HG03442 (cell line): Measurements from ENCODE around the gene SMIM5.

ENCODE experiments used
- ATAC-seq: cut with Tn5 transposase; IDR thresholded peaks from one replicate; pipeline ENCODE4 v1.9.1; 2021; ENCODE audit warnings: mild to moderate bottlenecking, moderate library complexity; ENCODE audit not compliant: unreplicated experiment

Gene SMIM5

GRCh38 chr17:75639327-75639726, 6.1 kb downstream of the SMIM5 start:
- no peak for ATAC-seq

GRCh38 chr17:75639771-75640555, 6.7 kb downstream of the SMIM5 start:
- ATAC-seq: no peak

- no peak for ATAC-seq
Measured at GRCh38 chr17:75640556-75641119, 7.4 kb downstream of the SMIM5 start.

GRCh38 chr17:75641343-75641742, 8.1 kb downstream of the SMIM5 start:
- no peak for ATAC-seq

- no peak for ATAC-seq
Measured at GRCh38 chr17:75642182-75642783, 9.0 kb downstream of the SMIM5 start.

GRCh38 chr17:75642784-75643642, 9.8 kb downstream of the SMIM5 start:
- no peak for ATAC-seq

- no peak for ATAC-seq
Measured at GRCh38 chr17:75643643-75644017, 10.4 kb downstream of the SMIM5 start.

- ATAC-seq: no peak
Measured at GRCh38 chr17:75645501-75645888, 12.3 kb downstream of the SMIM5 start.

- ATAC-seq: no peak
Measured at GRCh38 chr17:75645889-75646637, 12.8 kb downstream of the SMIM5 start.

GRCh38 chr17:75646638-75646992, 13.4 kb downstream of the SMIM5 start:
- no peak for ATAC-seq

- ATAC-seq: no peak
Measured at GRCh38 chr17:75647061-75647460, 13.8 kb downstream of the SMIM5 start.

GRCh38 chr17:75647921-75648320, 14.7 kb downstream of the SMIM5 start:
- ATAC-seq: no peak

- no peak for ATAC-seq
Measured at GRCh38 chr17:75649687-75650086, 16.5 kb downstream of the SMIM5 start.

- no peak for ATAC-seq
Measured at GRCh38 chr17:75650874-75651273, 17.6 kb downstream of the SMIM5 start.

GRCh38 chr17:75652341-75652740, 19.1 kb downstream of the SMIM5 start:
- ATAC-seq: no peak

- no peak for ATAC-seq
Measured at GRCh38 chr17:75652934-75653549, 19.8 kb downstream of the SMIM5 start.

GRCh38 chr17:75654176-75654575, 20.9 kb downstream of the SMIM5 start:
- ATAC-seq: no peak

GRCh38 chr17:75658237-75658636, 25.0 kb downstream of the SMIM5 start:
- ATAC-seq: no peak

- ATAC-seq: no peak
Measured at GRCh38 chr17:75661531-75661930, 28.3 kb downstream of the SMIM5 start.

GRCh38 chr17:75662511-75662910, 29.3 kb downstream of the SMIM5 start:
- ATAC-seq: no peak
